T-helper 2 cell (primary cell): ENCODE data around the gene DSCAML1.
A peak's percentile ranks its signal among the peaks of the same experiment; 100 is the strongest.

Experiments
- DNase-seq, 5 experiments: peaks; one replicate each; pipeline versions ENCODE4 v3.0.0 to v3.0.0-alpha.2; 2012 to 2022

DSCAML1 gene

DNA sequence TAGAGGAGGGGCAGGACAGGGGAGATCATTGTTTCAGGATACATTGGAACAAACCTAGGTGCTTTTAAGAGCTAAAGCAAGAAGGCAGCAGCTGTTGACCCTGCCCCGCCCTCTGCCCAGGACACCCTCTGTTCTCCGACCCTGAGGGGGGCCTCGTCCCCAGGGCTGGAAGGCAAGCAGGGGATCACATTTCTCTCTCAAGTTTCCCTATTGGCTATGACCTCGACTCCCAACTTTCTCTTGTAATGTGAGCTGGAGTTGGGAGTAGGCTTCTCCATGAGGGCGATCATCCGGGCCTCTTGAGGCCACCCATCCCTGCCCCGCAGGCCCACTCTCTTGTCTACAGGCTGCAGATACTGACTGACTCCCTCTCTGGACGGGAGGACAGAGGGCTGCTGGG, 37.7 kb downstream of the DSCAML1 start:
- no peak for DNase-seq

GRCh38 chr11:117754030-117754429, 43.0 kb downstream of the DSCAML1 start:
- no peak for DNase-seq

GRCh38 chr11:117752721-117753237, 44.2 kb downstream of the DSCAML1 start:
- no peak for DNase-seq

GRCh38 chr11:117752071-117752470, 44.9 kb downstream of the DSCAML1 start:
- no peak for DNase-seq

DNA sequence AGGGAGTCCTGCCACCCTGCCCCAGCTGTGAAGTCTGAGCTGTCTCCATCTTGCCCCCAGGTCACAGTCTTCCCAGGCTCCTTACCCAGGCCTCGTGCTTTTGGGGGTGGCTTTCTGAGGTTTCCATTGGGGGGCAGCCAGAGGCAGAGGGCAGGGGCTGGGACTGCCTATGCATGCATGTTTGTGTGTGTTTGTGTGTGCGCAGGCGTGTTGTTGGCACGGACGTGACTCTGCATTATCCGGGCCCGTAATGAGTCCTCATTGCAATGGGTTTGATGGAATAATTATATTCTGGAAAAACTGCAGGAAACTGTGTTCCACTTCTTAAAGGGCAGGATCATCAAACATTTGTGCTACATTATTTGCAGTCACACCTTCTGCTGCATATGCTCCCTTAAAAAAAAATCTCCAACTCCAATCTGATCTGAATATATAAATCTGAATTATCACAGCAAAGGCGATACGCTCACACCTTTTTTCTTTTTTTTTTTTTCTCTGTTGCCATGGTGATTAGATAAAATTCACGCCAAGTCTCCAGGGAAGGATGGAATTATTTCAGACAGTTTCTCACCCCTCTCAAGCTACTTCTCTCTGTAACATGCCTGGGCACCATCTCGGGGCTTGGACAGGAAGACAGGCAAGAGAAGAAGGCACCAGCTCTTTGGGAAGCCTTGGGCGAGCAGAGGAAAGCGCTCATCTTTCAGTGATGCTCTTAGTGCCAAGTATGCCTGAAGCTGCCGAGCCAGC, 45.9 kb downstream of the DSCAML1 start:
- DNase-seq: no peak

DNA sequence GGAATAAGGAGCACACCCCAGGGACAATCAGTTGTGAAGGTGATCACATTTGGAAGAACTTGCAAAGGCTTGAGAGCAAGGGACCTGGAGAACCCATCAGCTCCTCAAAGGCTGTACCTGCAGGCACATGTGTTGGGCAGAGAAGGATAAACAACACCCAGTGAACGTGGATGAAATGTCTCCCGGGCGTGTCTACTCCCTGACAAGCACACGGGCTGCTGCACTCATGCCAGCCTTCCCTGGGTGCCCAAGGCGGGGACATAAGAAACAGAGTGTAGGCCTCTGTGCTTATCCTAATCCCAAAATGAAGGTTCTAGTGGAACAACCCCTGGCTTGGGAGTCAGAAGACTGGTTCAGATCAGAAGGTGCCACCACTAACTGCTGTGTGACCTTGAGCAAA, 46.7 kb downstream of the DSCAML1 start:
- no peak for DNase-seq

GRCh38 chr11:117749541-117749910, 47.5 kb downstream of the DSCAML1 start:
- DNase-seq: no peak

- DNase-seq: no peak
These were observed 48.1 kb downstream of the DSCAML1 start for GRCh38 chr11:117748771-117749540.

- no peak for DNase-seq
These were observed 49.1 kb downstream of the DSCAML1 start for GRCh38 chr11:117747892-117748291.

GRCh38 chr11:117745346-117745745, 51.7 kb downstream of the DSCAML1 start:
- no peak for DNase-seq

DNA sequence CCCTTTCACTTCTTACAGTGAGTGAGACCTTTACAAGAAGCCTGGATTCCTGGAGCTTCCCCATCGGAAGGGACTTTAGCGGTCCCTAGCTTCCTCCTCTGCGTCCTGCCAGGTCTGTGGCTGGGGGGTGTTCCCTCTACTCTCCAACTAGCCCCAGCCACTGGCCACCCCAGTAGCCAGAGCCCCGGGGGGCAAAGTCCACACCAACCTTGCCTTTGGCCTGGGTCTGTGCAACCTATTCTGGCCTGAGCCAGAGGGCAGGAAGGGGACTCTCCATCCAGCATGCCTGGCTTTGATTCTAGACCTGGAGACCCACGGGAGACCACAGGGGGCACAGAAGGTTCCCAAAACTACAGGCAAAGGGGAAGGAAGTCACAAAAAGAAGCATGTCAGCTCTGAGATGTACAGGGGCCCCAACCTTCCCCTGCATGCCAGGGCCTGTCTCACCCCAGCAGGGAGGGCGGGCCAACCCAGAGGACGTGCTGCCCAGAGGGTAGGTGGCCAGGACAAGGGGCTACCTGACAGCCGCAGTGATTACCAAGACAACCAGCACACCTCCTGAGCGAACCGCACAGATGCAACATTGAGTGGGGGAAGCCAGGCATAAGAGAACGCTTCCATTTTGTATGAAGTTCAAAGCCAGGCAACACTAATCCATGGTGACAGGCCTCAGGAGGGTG, 52.4 kb downstream of the DSCAML1 start:
- DNase-seq: no peak

- DNase-seq: no peak
These were observed 53.7 kb downstream of the DSCAML1 start for GRCh38 chr11:117743121-117743815.

DNA sequence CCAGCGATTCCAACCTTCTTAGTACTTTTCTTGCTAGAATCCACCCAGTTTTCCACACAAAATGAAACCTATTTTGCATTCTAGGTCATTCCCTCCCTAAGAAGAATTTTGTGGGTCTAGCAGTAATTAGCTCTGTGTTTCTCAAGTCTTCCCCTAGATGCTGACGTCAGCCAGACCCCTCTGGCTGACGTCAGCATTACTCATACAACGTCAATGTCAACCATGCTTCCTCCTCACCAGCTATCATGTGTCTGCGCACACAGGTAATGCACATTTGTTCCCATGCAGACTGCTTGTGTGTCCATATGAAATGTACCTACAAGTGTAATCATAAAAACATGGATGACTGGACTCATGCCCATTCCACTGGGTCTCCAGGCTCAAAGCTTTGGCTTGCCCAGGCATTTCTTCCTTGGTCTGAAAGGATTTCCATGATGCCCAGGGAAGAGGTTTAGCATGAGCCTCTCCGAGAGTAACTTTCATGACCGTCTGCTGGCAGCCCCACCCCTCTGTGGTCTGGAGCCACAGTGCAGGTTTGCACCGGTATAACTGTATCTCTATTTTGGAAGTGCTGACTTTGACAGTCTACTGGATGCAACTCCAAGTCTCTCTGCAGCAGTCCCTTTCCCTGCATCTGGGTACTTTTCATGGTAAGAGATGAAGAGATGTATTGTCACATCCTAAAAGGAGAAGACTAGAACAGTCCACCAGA, 58.6 kb downstream of the DSCAML1 start:
- peak in 1 of 5 experiments; percentile 4 for DNase-seq

DNA sequence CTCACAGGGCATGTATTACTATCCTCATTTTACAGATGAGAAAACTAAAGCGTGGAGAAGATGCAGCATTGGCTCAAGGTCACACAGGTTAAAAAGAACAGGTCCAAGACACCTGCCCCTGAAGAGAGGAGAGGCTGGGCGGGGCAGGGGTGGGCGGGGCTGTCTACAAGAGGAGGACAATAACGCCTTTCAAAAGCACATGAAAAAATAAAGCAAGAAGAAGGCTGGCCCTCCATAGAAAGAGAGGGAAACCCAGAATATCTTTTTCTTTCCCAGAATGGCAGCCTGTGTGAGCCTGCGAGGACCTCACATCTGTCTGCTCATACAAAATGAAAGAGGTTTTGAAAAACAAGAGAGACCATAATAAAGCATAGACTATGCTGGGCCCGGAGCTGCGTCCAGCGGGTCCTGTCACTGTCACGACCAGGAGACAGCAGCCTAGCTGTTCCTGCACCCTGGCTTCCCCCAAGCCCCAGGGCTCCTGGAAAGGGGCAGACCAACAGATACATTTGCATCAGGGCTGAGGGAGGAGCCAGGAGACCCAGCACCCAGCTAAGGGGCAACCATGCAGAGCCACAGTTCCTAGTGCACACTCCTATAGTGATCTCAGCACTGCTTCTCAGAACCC, 61.6 kb downstream of the DSCAML1 start:
- no peak for DNase-seq

GRCh38 chr11:117734601-117735024, 62.4 kb downstream of the DSCAML1 start:
- no peak for DNase-seq

- no peak for DNase-seq
These were observed 63.7 kb downstream of the DSCAML1 start for GRCh38 chr11:117733316-117733715.

DNA sequence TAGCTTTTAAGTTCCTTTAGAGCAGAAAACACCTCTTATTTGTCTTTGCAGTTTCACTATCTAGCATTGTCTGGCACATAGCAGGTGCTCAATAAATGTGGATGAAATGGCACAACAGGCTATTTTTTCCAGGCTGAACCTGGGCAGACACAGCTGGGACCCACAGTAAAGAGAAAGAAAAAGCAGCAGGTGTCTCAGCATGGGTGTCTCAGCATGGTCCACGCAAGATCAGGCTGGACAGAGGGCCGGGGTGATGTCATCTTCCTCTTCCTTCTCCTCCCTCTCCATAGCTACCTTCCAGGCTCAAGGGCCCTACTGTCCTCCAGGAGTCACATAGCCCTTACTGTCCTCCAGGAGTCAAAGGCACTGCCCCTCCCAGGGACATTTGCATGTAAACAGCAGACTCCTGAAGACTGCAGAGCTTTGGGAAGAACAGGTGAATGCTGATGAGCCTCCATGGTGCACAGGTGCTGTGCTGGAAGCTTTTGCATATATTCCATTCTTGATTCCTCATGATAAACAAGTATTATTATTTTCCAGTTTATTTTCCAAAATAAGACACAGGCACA, 65.2 kb downstream of the DSCAML1 start:
- no peak for DNase-seq

DNA sequence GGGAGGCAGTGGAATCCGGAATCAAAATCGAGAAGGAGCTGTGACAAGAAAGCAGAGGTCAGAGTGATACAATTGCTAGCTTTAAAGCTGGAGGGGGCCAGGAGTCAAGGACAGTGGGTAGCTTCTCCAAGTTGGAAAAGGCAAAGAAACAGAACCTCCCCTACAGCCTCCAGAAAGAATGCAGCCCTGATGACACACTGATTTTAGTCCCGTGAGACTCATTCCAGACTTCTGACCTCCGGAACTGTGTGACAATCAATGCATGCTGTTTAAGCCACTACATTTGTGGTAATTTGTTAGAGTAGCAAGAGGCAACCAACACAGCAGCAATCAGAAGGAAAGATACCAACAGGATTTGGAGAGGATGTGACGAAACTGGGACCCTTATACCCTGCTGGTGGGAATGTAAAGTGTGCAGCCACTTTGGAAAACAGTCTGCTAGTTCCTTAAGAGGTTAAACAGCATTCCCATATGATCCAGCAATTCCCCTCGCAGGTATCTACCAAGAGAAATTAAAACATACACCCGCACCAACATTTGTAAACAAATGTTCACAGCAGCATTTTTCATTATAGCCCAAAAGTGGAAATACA, 66.7 kb downstream of the DSCAML1 start:
- no peak for DNase-seq

DNA sequence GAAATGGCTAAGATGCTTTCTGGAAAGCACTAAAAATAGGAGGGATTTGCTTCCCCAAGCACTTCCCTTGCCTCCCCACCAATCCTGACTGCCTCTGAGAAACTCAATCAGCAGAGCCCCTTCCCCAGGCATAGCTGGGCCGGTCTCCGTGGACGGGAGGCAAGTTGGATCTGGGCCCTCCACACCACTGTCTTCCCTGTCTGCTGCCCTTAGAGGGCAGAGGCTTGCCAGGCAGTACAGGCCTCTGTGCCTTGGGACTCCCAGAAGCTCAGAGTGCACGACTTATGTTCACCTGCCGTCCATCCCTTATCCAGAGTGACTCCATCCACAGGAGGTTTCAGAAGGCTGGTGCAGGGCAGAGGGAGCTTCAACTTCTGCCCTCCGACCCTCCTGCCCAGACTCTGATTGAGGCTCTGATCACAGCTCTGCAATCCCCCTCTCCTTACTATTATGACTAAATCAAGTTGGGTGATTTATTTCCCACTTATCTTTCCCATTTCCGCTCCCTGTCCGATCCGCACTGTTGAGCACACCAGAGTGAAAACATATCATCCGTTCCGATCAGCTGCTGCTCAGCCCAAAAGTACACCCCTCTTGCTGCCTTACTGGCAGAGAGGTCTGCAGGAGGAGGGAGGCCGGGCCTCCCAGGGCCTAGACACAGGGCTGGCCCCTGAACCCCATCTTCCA, 71.8 kb downstream of the DSCAML1 start:
- DNase-seq: no peak

GRCh38 chr11:117724621-117725020, 72.4 kb downstream of the DSCAML1 start:
- DNase-seq: no peak
